Body of pancreas (tissue), 4 donors: ENCODE measurements around the gene OR10P1. TPM values are rescaled to one million over a fixed set of nuclear protein-coding genes. Genes with fewer than 3 reads are reported as not detected.

Experiments
- ATAC-seq: fragments of 150-250 bp; one replicate; pipeline ENCODE4 v1.9.1; 2016
- DNase-seq, 4 donors: peaks; one replicate each; pipeline ENCODE4 v3.0.0-alpha.2; 2019
- H3K27ac ChIP-seq, 4 donors: fragments of 200-600 bp; sonication (generic); 1 replicate in 3 of 4; 2 replicates in 1 of 4; pipeline versions ENCODE4 v1.5.1 to v1.6.1; 2016 to 2019; ENCODE audit warnings: mild to moderate bottlenecking in 1 of 4, mixed read lengths in 1 of 4, moderate library complexity in 1 of 4
- H3K27me3 ChIP-seq, 2 donors: fragments of 200-600 bp; sonication (generic); one replicate each; pipeline ENCODE4 v1.6.0; 2016; ENCODE audit warnings: mild to moderate bottlenecking in 1 of 2
- H3K36me3 ChIP-seq, 2 donors: fragments of 200-600 bp; sonication (generic); replicated peaks in 1 of 2; 2 replicates each; pipeline ENCODE4 v1.5.1; 2016; ENCODE audit warnings: low read depth in 2 of 2; ENCODE audit not compliant: insufficient read depth in 1 of 2
- H3K4me1 ChIP-seq: fragments of 200-600 bp; sonication (generic); one replicate; pipeline ENCODE4 v1.6.0; 2016
- H3K4me3 ChIP-seq, 2 donors: fragments of 200-600 bp; sonication (generic); 1 replicate in 1 of 2; 2 replicates in 1 of 2; pipeline ENCODE4 v1.5.1; 2016 to 2019
- H3K9me3 ChIP-seq, 3 donors: fragments of 200-600 bp; sonication (generic); 1 replicate in 2 of 3; 2 replicates in 1 of 3; pipeline ENCODE4 v1.5.1; 2016
- CTCF ChIP-seq, 7 experiments: fragments of 450-650 bp in 4 of 7; fragments of 200-600 bp in 3 of 7; sonication (generic) in 3 of 7; IDR thresholded peaks; one replicate each; pipeline ENCODE4 v1.5.1; 2016 to 2019; ENCODE audit warnings: antibody characterized with exemption in 7 of 7
- POLR2A ChIP-seq, 3 donors: fragments of 450-650 bp; IDR thresholded peaks; one replicate each; pipeline ENCODE4 v1.6.1; 2016; ENCODE audit warnings: antibody characterized with exemption in 3 of 3, mild to moderate bottlenecking in 2 of 3
- whole genome bisulfite sequencing, 2 donors: methylation state at CpG; one replicate each; pipeline ENCODE4 v1.1.5; 2017; 5-methylcytosine and 5-hydroxymethylcytosine counted together
- intact Hi-C: fragments of 100-400 bp; cut with DNase I; formaldehyde crosslinking; loops from one replicate; pipeline ENCODE4 v1.15.1; 2023
- total RNA-seq, 2 donors: library from RNA; depleted of rRNA; stranded (reverse); fragments of >200 nt; gene quantifications; one replicate each; pipeline ENCODE4 v1.1.0, GENCODE V29; 2016

OR10P1 gene
- total RNA-seq, 2 donors from 2014 or later = not detected

GRCh38 chr12:55658635-55659391, 22.1 kb downstream of the OR10P1 start:
- ATAC-seq = no peak
- intact Hi-C loops = no loop called here
- Histone ChIP-seq H3K4me1 (peaks cover 4% of the 10 kb centered on the region), H3K4me3 (no peak overlapping the region), H3K36me3 (no peaks in the 10 kb centered on the region), H3K27ac (no peak overlapping the region), H3K9me3 (no peaks in the 10 kb centered on the region), H3K27me3 (peaks cover 0 to 3% of the 10 kb centered on the region in 2 donors)
- TF ChIP-seq POLR2A (IDR thresholded peaks at IDR 0.05) = no peak
- no peak for TF ChIP-seq CTCF (IDR thresholded peaks at IDR 0.05)
- DNase-seq = no peak
- WGBS, 2 donors = 68% methylated on average over 3 of the region's 3 CpGs

- WGBS, 2 donors = 50 to 51% methylated on average over 9 of the region's 9 CpGs
- TF ChIP-seq CTCF (IDR thresholded peaks at IDR 0.05) = peak in 4 of 7 experiments; percentile 30 to 46 (median 40)
- no peak for TF ChIP-seq POLR2A (IDR thresholded peaks at IDR 0.05)
- intact Hi-C loops = no loop called here
- H3K9me3 ChIP-seq = no peaks in the 10 kb centered on the region
- H3K4me3 ChIP-seq = no peak overlapping the region
- ATAC-seq (peak; percentile 21), DNase-seq (peak in 2 of 4 donors; percentile 22 to 24)
- peaks cover 4% of the 10 kb centered on the region for H3K4me1 ChIP-seq
- H3K36me3 ChIP-seq = no peaks in the 10 kb centered on the region
- H3K27me3 ChIP-seq = peaks cover 0 to 3% of the 10 kb centered on the region in 2 donors
- no peak overlapping the region for H3K27ac ChIP-seq
Measured at GRCh38 chr12:55659486-55660385, 23.0 kb downstream of the OR10P1 start.

- Histone ChIP-seq H3K27me3 (peaks cover 0 to 3% of the 10 kb centered on the region in 2 donors), H3K9me3 (no peaks in the 10 kb centered on the region), H3K4me3 (no peak overlapping the region), H3K36me3 (no peaks in the 10 kb centered on the region), H3K4me1 (no peaks in the 10 kb centered on the region), H3K27ac (no peak overlapping the region)
- 55 to 60% methylated on average over 1 of the region's 1 CpG for WGBS, 2 donors
- intact Hi-C loops = no loop called here
- TF ChIP-seq CTCF (IDR thresholded peaks at IDR 0.05) = no peak
- TF ChIP-seq POLR2A (IDR thresholded peaks at IDR 0.05) = no peak
- ATAC-seq (no peak), DNase-seq (no peak)
Measured at GRCh38 chr12:55663391-55663790, 26.7 kb downstream of the OR10P1 start.

- H3K27ac ChIP-seq = no peak overlapping the region
- H3K4me1 ChIP-seq = no peaks in the 10 kb centered on the region
- 79 to 83% methylated on average over 7 to 9 of the region's 10 CpGs for WGBS, 2 donors
- intact Hi-C loops = no loop called here
- no peak for ATAC-seq
- no peak overlapping the region for H3K4me3 ChIP-seq
- H3K27me3 ChIP-seq = peaks cover 0 to 3% of the 10 kb centered on the region in 2 donors
- no peaks in the 10 kb centered on the region for H3K9me3 ChIP-seq
- TF ChIP-seq POLR2A (IDR thresholded peaks at IDR 0.05) (no peak), CTCF (IDR thresholded peaks at IDR 0.05) (no peak)
- no peak for DNase-seq
- no peaks in the 10 kb centered on the region for H3K36me3 ChIP-seq
Measured at GRCh38 chr12:55664826-55665225, 28.1 kb downstream of the OR10P1 start.
